ENCODE data around the gene SOX9. TPM values are rescaled to one million over a fixed set of nuclear protein-coding genes. Genes with fewer than 3 reads are reported as not detected.

The SOX9 gene
- total RNA-seq, 2 donors from 2014 or later, result 0.46 to 1.3 TPM

- 3 to 4% methylated on average over 16 to 21 of the region's 24 CpGs for WGBS, 2 experiments (ENCODE audit: insufficient coverage in 1 of 2, insufficient read length in 1 of 2)
- Mint-ChIP-seq H3K36me3 (ENCODE audit: low read depth) (no peaks in the 10 kb centered on the region), H3K27me3 (ENCODE audit: insufficient read depth) (peaks cover 96% of the 10 kb centered on the region), H3K4me3 (peak overlapping the region; percentile 42), H3K27ac (no peak overlapping the region), H3K4me1 (peaks cover 35% of the 10 kb centered on the region), H3K9me3 (no peaks in the 10 kb centered on the region)
- H3K27ac ChIP-seq (ENCODE audit: low read depth, low read length), result no peak overlapping the region
- peak overlapping the region; percentile 59 for H3K4me3 ChIP-seq (ENCODE audit: low read length)
- H3K27me3 ChIP-seq (ENCODE audit: control insufficient read depth, insufficient read depth, low read length, poor library complexity, severe bottlenecking), result peaks cover 95% of the 10 kb centered on the region
- peaks cover 9% of the 10 kb centered on the region for H3K4me1 ChIP-seq (ENCODE audit: control insufficient read depth, insufficient read depth, low read length)
- peak; percentile 93 for TF ChIP-seq CTCF (conservative IDR thresholded peaks at IDR 0.05)
- peak; percentile 94 for DNase-seq
- no peaks in the 10 kb centered on the region for H3K9me3 ChIP-seq (ENCODE audit: control insufficient read depth, low read length)
- H3K9ac ChIP-seq (ENCODE audit: extremely low read depth, low read length, poor library complexity, severe bottlenecking), result no peak overlapping the region
- no peaks in the 10 kb centered on the region for H3K36me3 ChIP-seq (ENCODE audit: control insufficient read depth, insufficient read depth, low read length)
Observed at GRCh38 chr17:72118335-72119076, 2.3 kb upstream of the SOX9 start.

- Histone ChIP-seq H3K4me3 (ENCODE audit: low read length) (peak overlapping the region; percentile 83), H3K9me3 (ENCODE audit: control insufficient read depth, low read length) (no peaks in the 10 kb centered on the region), H3K36me3 (ENCODE audit: control insufficient read depth, insufficient read depth, low read length) (no peaks in the 10 kb centered on the region), H3K4me1 (ENCODE audit: control insufficient read depth, insufficient read depth, low read length) (peaks cover 9% of the 10 kb centered on the region), H3K9ac (ENCODE audit: extremely low read depth, low read length, poor library complexity, severe bottlenecking) (no peak overlapping the region), H3K27ac (ENCODE audit: low read depth, low read length) (no peak overlapping the region), H3K27me3 (ENCODE audit: control insufficient read depth, insufficient read depth, low read length, poor library complexity, severe bottlenecking) (peaks cover 95% of the 10 kb centered on the region)
- Mint-ChIP-seq H3K27ac (no peak overlapping the region), H3K4me3 (peak overlapping the region; percentile 58), H3K27me3 (ENCODE audit: insufficient read depth) (peaks cover 95% of the 10 kb centered on the region), H3K36me3 (ENCODE audit: low read depth) (no peaks in the 10 kb centered on the region), H3K9me3 (no peaks in the 10 kb centered on the region), H3K4me1 (peaks cover 39% of the 10 kb centered on the region)
- WGBS, 2 experiments (ENCODE audit: insufficient coverage in 1 of 2, insufficient read length in 1 of 2), result 16 to 17% methylated on average over 10 to 22 of the region's 22 CpGs
- TF ChIP-seq CTCF (conservative IDR thresholded peaks at IDR 0.05), result no peak
- no peak for DNase-seq
Observed at GRCh38 chr17:72119077-72119872, 1.5 kb upstream of the SOX9 start.

GRCh38 chr17:72119873-72120641 lies 763 bp upstream of the SOX9 start:
- peak overlapping the region; percentile 58 for H3K4me3 Mint-ChIP-seq
- H3K27ac ChIP-seq (ENCODE audit: low read depth, low read length), result peak overlapping the region; percentile 27
- H3K27me3 ChIP-seq (ENCODE audit: control insufficient read depth, insufficient read depth, low read length, poor library complexity, severe bottlenecking), result peaks cover 95% of the 10 kb centered on the region
- 0 to 1% methylated on average over 24 to 54 of the region's 54 CpGs for WGBS, 2 experiments (ENCODE audit: insufficient coverage in 1 of 2, insufficient read length in 1 of 2)
- peak overlapping the region; percentile 83 for H3K4me3 ChIP-seq (ENCODE audit: low read length)
- TF ChIP-seq CTCF (conservative IDR thresholded peaks at IDR 0.05), result no peak
- H3K9ac ChIP-seq (ENCODE audit: extremely low read depth, low read length, poor library complexity, severe bottlenecking), result no peak overlapping the region
- H3K9me3 ChIP-seq (ENCODE audit: control insufficient read depth, low read length), result no peaks in the 10 kb centered on the region
- peaks cover 39% of the 10 kb centered on the region for H3K4me1 Mint-ChIP-seq
- DNase-seq, result peak; percentile 89
- H3K4me1 ChIP-seq (ENCODE audit: control insufficient read depth, insufficient read depth, low read length), result peaks cover 9% of the 10 kb centered on the region
- H3K36me3 ChIP-seq (ENCODE audit: control insufficient read depth, insufficient read depth, low read length), result no peaks in the 10 kb centered on the region
- no peak overlapping the region for H3K27ac Mint-ChIP-seq
- H3K36me3 Mint-ChIP-seq (ENCODE audit: low read depth), result no peaks in the 10 kb centered on the region
- H3K27me3 Mint-ChIP-seq (ENCODE audit: insufficient read depth), result peaks cover 93% of the 10 kb centered on the region
- no peaks in the 10 kb centered on the region for H3K9me3 Mint-ChIP-seq

Data from endodermal cell (in vitro differentiated cells).